ENCODE data around the gene GRIN3A.

- TF ChIP-seq CTCF (IDR thresholded peaks at IDR 0.05) (no peak), EP300 (IDR thresholded peaks at IDR 0.05) (no peak), POLR2A (IDR thresholded peaks at IDR 0.05) (no peak)
These were observed 46.8 kb downstream of the GRIN3A start for GRCh38 chr9:101691657-101692056.
